Measurements from ENCODE around the gene KRTAP20-3. TPM values are rescaled to one million over a fixed set of nuclear protein-coding genes. Genes with fewer than 3 reads are reported as not detected.

Gene KRTAP20-3
- total RNA-seq, 1 donor from 2014 or later: not detected

- Histone ChIP-seq H3K27me3 (no peaks in the 10 kb centered on the region), H3K9me3 (no peaks in the 10 kb centered on the region), H3K4me1 (no peaks in the 10 kb centered on the region), H3K36me3 (no peaks in the 10 kb centered on the region), H3K27ac (no peak overlapping the region), H3K4me3 (no peak overlapping the region)
- no peak for ATAC-seq
- TF ChIP-seq CTCF (IDR thresholded peaks at IDR 0.05): no peak
- intact Hi-C loops (cut with DNase I): no loop called here
- DNase-seq: no peak
Measured at GRCh38 chr21:30625449-30626165, 17.1 kb upstream of the KRTAP20-3 start.

- no peak overlapping the region for H3K4me3 ChIP-seq
- no peaks in the 10 kb centered on the region for H3K36me3 ChIP-seq
- TF ChIP-seq CTCF (IDR thresholded peaks at IDR 0.05): no peak
- H3K27ac ChIP-seq: no peak overlapping the region
- no peaks in the 10 kb centered on the region for H3K27me3 ChIP-seq
- intact Hi-C loops (cut with DNase I): no loop called here
- no peaks in the 10 kb centered on the region for H3K4me1 ChIP-seq
- ATAC-seq (no peak), DNase-seq (no peak)
- H3K9me3 ChIP-seq: no peaks in the 10 kb centered on the region
Measured at GRCh38 chr21:30628109-30628508, 14.6 kb upstream of the KRTAP20-3 start.

- no peaks in the 10 kb centered on the region for H3K36me3 ChIP-seq
- H3K27me3 ChIP-seq: no peaks in the 10 kb centered on the region
- H3K4me1 ChIP-seq: no peaks in the 10 kb centered on the region
- no peaks in the 10 kb centered on the region for H3K9me3 ChIP-seq
- intact Hi-C loops (cut with DNase I): no loop called here
- H3K27ac ChIP-seq: no peak overlapping the region
- H3K4me3 ChIP-seq: no peak overlapping the region
- TF ChIP-seq CTCF (IDR thresholded peaks at IDR 0.05): no peak
- DNase-seq (no peak), ATAC-seq (no peak)
Measured at GRCh38 chr21:30629200-30629599, 13.5 kb upstream of the KRTAP20-3 start.

GRCh38 chr21:30634906-30635305 lies 7.8 kb upstream of the KRTAP20-3 start, which contains the start of gene KRTAP20-2:
Gene KRTAP20-2 (plus strand): TSS chr21:30635206. CDS start chr21:30635264, 58 bp downstream.
- intact Hi-C loops (cut with DNase I): no loop called here
- Histone ChIP-seq H3K4me1 (no peaks in the 10 kb centered on the region), H3K9me3 (no peaks in the 10 kb centered on the region), H3K4me3 (no peak within 1 kb of the TSS), H3K27me3 (no peaks in the 10 kb centered on the region), H3K36me3 (no peaks in the 10 kb centered on the region), H3K27ac (no peak within 1 kb of the TSS)
- DNase-seq (no peak), ATAC-seq (no peak)
- no peak for TF ChIP-seq CTCF (IDR thresholded peaks at IDR 0.05)

- Histone ChIP-seq H3K4me1 (no peaks in the 10 kb centered on the region), H3K36me3 (no peaks in the 10 kb centered on the region), H3K9me3 (no peaks in the 10 kb centered on the region), H3K27ac (no peak overlapping the region), H3K27me3 (no peaks in the 10 kb centered on the region), H3K4me3 (no peak overlapping the region)
- TF ChIP-seq CTCF (IDR thresholded peaks at IDR 0.05): no peak
- DNase-seq (no peak), ATAC-seq (no peak)
- intact Hi-C loops (cut with DNase I): no loop called here
Measured at GRCh38 chr21:30638686-30639085, 4.0 kb upstream of the KRTAP20-3 start.

Measured in upper lobe of right lung (tissue), 1 donor.